ENCODE data around the gene PADI4. TPM values are rescaled to one million over a fixed set of nuclear protein-coding genes. Genes with fewer than 3 reads are reported as not detected.
"Not testable (repeated sequence)": the region's sequence is repeated elsewhere in the genome, so short reads cannot be mapped to it uniquely, and the experiment has no call there.

The PADI4 gene
- total RNA-seq, 1 donor from 2014 or later = 0.12 TPM

DNA sequence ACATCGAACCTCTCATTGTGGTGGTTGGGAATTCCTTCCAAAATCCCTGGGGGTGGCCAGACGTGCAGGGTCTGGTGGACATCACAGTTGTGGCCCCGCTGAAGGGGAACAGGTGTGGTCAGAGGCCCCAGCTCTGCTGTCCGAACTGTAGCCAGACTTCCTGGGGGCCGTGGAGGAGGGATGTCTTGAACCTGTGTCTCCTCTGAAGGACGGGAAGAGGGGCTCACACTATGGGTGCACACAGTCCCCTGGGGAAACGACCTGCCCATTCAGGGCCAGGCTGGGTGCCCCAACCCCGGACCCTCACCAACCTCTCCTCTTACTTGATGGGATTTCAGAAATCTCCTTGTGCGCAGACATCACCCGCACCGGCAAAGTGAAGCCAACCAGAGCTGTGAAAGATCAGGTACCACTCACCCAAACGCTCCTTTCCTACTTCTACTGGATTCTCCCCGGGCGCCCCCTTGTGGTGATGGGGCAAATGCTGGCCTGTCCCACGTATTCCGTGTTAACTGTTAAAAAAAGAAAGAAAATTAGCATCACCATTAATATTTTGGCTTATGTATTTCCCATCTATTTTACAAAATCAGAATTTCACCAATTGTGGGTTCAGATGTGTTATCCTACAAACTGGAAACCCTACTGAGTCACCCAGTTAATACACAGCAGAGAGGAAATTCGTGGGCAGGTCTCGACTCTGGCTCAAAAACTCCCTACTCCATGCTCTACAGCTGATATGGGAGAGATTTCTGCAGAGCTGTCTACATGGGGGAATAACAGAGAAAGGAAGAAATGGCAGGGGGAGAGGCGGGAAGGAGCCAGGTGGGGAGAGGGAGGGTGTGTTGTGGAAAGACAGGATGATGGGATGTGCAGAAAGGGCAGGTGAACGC, 28.1 kb downstream of the PADI4 start:
- H3K4me3 Mint-ChIP-seq = no peak overlapping the region
- H3K4me1 Mint-ChIP-seq = peaks cover 3% of the 10 kb centered on the region
- no peaks in the 10 kb centered on the region for H3K9me3 Mint-ChIP-seq
- no peaks in the 10 kb centered on the region for H3K36me3 Mint-ChIP-seq (ENCODE audit: low read depth)
- DNase-seq = peak; percentile 87
- intact Hi-C loops (cut with micrococcal nuclease) = loop anchor here (10.0 kb wide), 1 partner anchor 211 kb away; no protein-coding TSS in a partner anchor
- H3K27me3 Mint-ChIP-seq = peaks cover 3% of the 10 kb centered on the region
- H3K27ac Mint-ChIP-seq = no peak overlapping the region

DNA sequence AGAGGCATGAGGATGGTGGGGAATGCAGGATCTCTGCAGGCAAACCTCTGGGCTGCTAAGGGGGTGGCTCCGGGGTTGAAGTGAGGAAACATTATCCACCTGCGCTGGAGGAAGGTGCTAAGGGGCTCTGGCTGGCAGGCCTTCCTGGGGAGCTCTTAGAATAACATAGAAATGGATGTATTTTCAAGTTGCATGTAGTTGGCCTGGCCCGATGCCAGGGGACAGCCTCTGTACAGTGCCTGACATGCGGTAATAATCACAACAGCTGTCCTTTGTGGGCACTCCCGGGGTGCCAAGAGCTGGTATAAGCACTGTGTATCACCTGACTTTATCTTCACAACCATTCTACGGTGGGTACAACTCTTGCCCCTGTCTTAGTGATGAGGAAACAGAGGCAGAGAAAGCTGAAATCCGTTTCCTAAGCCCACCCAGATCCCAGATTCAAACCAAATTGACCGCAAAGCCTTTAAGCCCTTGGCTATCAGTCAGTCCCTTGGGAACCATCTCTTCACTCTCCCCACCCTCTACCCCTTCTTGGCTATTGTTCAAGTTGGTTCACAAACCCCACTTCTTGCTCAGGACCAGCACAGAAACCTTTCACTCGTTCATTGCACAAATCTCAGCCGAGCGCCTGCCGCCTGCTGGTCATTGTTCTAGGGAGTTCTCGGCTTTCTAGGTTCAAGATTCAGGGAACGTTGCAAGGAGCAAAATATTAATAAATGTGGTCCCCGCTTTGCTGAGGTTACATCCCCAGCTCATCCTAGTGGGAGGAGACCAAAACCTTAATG, 30.9 kb downstream of the PADI4 start:
- Mint-ChIP-seq H3K36me3 (ENCODE audit: low read depth) (no peaks in the 10 kb centered on the region), H3K9me3 (no peaks in the 10 kb centered on the region), H3K27me3 (peaks cover 3% of the 10 kb centered on the region), H3K4me3 (no peak overlapping the region), H3K27ac (no peak overlapping the region), H3K4me1 (peaks cover 3% of the 10 kb centered on the region)
- intact Hi-C loops (cut with micrococcal nuclease) = loop anchor here (10.0 kb wide), 1 partner anchor 214 kb away; no protein-coding TSS in a partner anchor
- DNase-seq = no peak

GRCh38 chr1:17339521-17339920, 31.5 kb downstream of the PADI4 start:
- Mint-ChIP-seq H3K36me3 (ENCODE audit: low read depth) (no peaks in the 10 kb centered on the region), H3K9me3 (no peaks in the 10 kb centered on the region), H3K27ac (no peak overlapping the region), H3K4me3 (no peak overlapping the region), H3K27me3 (peaks cover 3% of the 10 kb centered on the region), H3K4me1 (peaks cover 3% of the 10 kb centered on the region)
- no peak for DNase-seq
- intact Hi-C loops (cut with micrococcal nuclease) = loop anchor here (10.0 kb wide), 1 partner anchor 215 kb away; no protein-coding TSS in a partner anchor

GRCh38 chr1:17340358-17340757, 32.4 kb downstream of the PADI4 start:
- Mint-ChIP-seq H3K27me3 (peaks cover 3% of the 10 kb centered on the region), H3K9me3 (no peaks in the 10 kb centered on the region), H3K27ac (no peak overlapping the region), H3K4me1 (peaks cover 3% of the 10 kb centered on the region), H3K4me3 (no peak overlapping the region), H3K36me3 (ENCODE audit: low read depth) (no peaks in the 10 kb centered on the region)
- DNase-seq = no peak
- intact Hi-C loops (cut with micrococcal nuclease) = no loop called here

DNA sequence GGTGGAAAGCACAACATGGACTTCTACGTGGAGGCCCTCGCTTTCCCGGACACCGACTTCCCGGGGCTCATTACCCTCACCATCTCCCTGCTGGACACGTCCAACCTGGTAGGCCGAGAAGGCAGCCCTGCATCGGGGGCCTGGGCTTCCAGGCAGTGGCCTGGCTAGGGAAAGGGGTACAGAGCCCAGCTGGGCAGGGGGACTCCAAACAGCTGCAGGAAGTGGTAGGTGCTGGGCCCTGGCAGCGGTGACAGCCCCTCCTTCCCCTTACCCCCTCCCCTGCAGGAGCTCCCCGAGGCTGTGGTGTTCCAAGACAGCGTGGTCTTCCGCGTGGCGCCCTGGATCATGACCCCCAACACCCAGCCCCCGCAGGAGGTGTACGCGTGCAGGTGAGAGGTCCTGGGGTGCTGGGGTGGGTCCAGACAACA, 34.0 kb downstream of the PADI4 start:
- no peaks in the 10 kb centered on the region for H3K4me1 Mint-ChIP-seq
- no peak overlapping the region for H3K27ac Mint-ChIP-seq
- H3K9me3 Mint-ChIP-seq = no peaks in the 10 kb centered on the region
- no peaks in the 10 kb centered on the region for H3K36me3 Mint-ChIP-seq (ENCODE audit: low read depth)
- H3K27me3 Mint-ChIP-seq = no peaks in the 10 kb centered on the region
- intact Hi-C loops (cut with micrococcal nuclease) = no loop called here
- DNase-seq = no peak
- no peak overlapping the region for H3K4me3 Mint-ChIP-seq

- H3K9me3 Mint-ChIP-seq; H3K27me3 Mint-ChIP-seq; H3K36me3 Mint-ChIP-seq (ENCODE audit: low read depth); H3K4me3 Mint-ChIP-seq; H3K4me1 Mint-ChIP-seq; H3K27ac Mint-ChIP-seq; intact Hi-C loops (cut with micrococcal nuclease); DNase-seq: not testable (repeated sequence)
Measured at GRCh38 chr1:17345506-17345905, 37.5 kb downstream of the PADI4 start.

DNA sequence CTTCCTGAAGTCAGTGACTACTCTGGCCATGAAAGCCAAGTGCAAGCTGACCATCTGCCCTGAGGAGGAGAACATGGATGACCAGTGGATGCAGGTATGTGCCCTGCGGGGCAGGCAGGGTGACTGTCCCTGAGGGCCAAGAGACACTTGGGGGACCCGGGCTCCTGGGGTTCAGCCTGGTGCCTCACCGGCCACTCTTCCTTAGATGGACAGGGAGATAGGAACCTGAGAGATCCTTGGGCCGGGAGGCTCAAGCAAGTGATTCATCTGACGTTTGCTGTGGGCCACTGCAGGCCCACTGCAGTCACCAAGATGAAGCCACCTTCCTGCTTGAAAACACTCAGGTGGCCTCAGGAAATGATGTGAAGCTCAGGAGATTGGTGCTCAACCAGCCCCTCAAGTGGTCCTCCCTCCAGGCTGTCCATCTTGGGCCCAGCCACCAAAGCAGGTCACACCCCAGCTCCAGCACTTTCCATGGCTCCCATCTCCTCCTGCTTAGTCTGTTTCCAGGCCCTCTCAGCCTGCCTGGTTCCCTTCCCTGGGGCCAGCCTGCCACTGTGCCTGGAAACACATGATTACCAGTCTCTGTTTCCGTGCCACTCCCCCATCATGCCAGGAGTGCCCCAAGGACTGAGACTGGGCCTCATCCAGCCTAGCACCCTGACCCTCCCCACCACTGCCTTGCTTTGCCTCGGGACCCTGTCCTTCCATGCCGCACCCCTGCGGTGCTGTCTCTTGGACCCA, 38.2 kb downstream of the PADI4 start:
- Mint-ChIP-seq H3K4me1 (peaks cover 5% of the 10 kb centered on the region), H3K27ac (no peak overlapping the region), H3K9me3 (no peaks in the 10 kb centered on the region), H3K4me3 (no peak overlapping the region), H3K36me3 (ENCODE audit: low read depth) (no peaks in the 10 kb centered on the region), H3K27me3 (no peaks in the 10 kb centered on the region)
- intact Hi-C loops (cut with micrococcal nuclease) = no loop called here
- DNase-seq = no peak

DNA sequence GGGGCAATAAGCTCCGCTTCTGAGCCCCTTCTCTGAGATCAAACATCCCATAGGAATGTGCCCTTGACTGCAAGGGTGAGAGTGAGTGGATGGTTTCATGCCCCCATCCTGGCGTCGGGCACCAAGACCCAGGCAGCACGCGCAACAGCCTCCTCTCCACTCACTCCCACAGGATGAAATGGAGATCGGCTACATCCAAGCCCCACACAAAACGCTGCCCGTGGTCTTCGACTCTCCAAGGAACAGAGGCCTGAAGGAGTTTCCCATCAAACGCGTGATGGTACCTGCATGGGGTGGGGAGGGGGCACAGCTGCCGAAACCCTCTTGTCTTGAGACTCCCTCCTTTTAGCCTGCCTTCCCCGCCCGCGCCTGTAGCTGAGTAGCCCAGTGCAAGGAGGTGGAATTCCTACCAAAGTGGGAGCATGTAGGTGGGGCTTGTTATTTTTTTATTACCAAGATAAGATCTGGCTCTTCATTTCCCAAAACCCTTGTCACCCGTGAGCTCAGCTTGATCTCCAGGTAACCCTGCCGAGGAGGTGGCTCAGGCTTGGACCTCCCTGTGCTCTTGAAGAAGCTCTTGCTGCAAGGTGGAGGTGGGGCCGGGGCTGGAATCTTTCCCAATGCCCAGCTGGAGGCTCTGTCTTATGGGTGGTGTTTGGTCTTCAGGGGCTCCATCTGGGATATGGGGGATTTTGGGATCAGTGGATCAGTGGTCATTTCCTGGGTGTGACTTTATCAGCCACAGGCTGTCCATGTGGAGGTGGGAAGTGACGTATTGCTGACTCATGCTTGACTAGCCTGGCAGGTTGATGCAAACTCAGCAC, 40.0 kb downstream of the PADI4 start:
- H3K4me3 Mint-ChIP-seq = no peak overlapping the region
- intact Hi-C loops (cut with micrococcal nuclease) = no loop called here
- DNase-seq = no peak
- H3K27ac Mint-ChIP-seq = no peak overlapping the region
- peaks cover 5% of the 10 kb centered on the region for H3K4me1 Mint-ChIP-seq
- no peaks in the 10 kb centered on the region for H3K9me3 Mint-ChIP-seq
- H3K36me3 Mint-ChIP-seq (ENCODE audit: low read depth) = no peaks in the 10 kb centered on the region
- H3K27me3 Mint-ChIP-seq = no peaks in the 10 kb centered on the region

GRCh38 chr1:17348593-17349234, 40.7 kb downstream of the PADI4 start:
- Mint-ChIP-seq H3K27ac (no peak overlapping the region), H3K4me1 (peaks cover 5% of the 10 kb centered on the region), H3K27me3 (no peaks in the 10 kb centered on the region), H3K36me3 (ENCODE audit: low read depth) (no peaks in the 10 kb centered on the region), H3K9me3 (no peaks in the 10 kb centered on the region), H3K4me3 (no peak overlapping the region)
- intact Hi-C loops (cut with micrococcal nuclease) = no loop called here
- no peak for DNase-seq

DNA sequence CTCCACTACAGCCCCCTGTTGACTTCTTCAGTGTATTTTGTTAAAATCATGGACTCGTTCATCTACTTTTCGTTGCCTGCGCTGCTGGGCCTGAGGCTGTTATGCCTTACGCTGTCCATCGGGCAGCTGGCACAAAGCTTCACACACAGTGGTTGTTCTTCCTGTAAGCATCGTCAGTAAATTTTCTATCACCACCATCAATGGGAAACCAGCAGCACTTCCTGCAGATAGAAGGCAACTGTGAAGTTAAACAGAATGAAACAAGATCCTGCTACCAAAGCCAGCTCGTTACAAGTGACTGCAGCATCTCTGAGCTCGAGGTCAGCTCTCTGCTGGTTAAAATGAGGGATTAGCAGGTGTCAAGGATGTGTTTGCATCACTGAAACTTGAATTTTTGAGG, 42.1 kb downstream of the PADI4 start:
- intact Hi-C loops (cut with micrococcal nuclease) = no loop called here
- no peak for DNase-seq
- Mint-ChIP-seq H3K4me1 (peaks cover 5% of the 10 kb centered on the region), H3K9me3 (no peaks in the 10 kb centered on the region), H3K27me3 (no peaks in the 10 kb centered on the region), H3K4me3 (no peak overlapping the region), H3K27ac (no peak overlapping the region), H3K36me3 (ENCODE audit: low read depth) (no peaks in the 10 kb centered on the region)

DNA sequence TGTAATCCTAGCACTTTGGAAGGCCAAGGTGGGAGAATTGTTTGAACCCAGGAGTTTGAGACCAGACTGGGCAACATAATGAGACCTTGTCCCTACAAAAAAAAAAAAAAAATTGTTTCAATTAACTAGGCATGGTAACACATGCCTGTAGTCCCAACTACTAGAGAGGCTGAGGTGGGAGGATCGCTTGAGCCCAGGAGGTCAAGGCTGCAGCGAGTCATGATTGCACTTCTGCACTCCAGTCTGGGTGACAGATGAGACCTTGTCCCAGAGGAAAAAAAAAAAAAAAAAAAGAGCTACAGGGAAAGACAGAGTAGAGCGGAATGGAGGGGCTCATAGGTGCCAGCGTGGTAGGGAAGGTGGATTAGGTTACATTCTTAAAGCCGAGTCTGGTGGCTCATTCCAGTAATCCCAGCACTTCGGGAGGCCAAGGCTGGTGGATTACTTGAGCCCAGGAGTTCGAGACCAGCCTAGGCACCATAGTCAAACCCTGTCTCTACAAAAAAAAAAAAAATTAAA, 43.0 kb downstream of the PADI4 start:
- H3K27ac Mint-ChIP-seq = no peak overlapping the region
- H3K4me1 Mint-ChIP-seq = peaks cover 5% of the 10 kb centered on the region
- no peaks in the 10 kb centered on the region for H3K36me3 Mint-ChIP-seq (ENCODE audit: low read depth)
- DNase-seq = no peak
- no peak overlapping the region for H3K4me3 Mint-ChIP-seq
- intact Hi-C loops (cut with micrococcal nuclease) = no loop called here
- H3K27me3 Mint-ChIP-seq = no peaks in the 10 kb centered on the region
- H3K9me3 Mint-ChIP-seq = no peaks in the 10 kb centered on the region

DNA sequence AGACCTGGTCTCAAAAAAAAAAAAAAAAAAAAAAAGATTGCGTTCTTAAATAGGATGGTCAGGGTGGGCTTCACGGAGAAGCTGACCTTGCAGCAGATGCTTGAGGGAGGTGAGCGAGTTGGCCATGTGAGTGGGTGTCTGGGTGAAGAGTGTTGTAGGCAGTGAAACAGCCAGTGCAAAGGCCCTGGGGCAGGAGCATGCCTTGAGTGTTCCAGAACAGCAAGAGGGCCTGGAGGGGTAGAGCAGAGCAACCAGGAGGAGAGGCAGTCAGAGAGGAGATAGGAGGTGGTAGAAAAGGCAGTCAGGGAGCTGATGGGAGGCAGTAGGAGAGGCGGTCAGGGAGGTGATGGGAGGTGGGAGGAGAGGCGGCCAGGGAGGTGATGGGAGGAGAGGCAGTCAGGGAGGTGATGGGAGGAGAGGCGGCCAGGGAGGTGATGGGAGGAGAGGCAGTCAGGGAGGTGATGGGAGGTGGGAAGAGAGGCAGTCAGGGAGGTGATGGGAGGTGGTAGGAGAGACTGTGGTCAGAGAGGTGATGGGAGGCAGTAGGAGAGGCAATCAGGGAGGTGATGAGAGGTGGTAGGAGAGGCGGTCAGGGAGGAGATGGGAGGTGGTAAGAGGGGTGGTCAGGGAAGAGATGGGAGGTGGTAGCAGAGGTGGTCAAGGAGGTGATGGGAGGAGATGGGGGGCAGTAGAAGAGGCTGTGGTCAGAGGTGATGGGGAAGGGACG, 43.8 kb downstream of the PADI4 start:
- no peak overlapping the region for H3K4me3 Mint-ChIP-seq
- no peak overlapping the region for H3K27ac Mint-ChIP-seq
- intact Hi-C loops (cut with micrococcal nuclease) = no loop called here
- H3K9me3 Mint-ChIP-seq = no peaks in the 10 kb centered on the region
- no peaks in the 10 kb centered on the region for H3K27me3 Mint-ChIP-seq
- DNase-seq = no peak
- H3K36me3 Mint-ChIP-seq (ENCODE audit: low read depth) = no peaks in the 10 kb centered on the region
- peaks cover 5% of the 10 kb centered on the region for H3K4me1 Mint-ChIP-seq

All from activated CD4-positive, alpha-beta T cell treated with anti-CD3 and anti-CD28 coated beads, Interleukin-2, amount 10 ng/mL, durations not matched to agents 24 days and 14 days (primary cell).